Measurements from ENCODE around the gene GPER1.
A peak's percentile ranks its signal among the peaks of the same experiment; 100 is the strongest.

The GPER1 gene

DNA sequence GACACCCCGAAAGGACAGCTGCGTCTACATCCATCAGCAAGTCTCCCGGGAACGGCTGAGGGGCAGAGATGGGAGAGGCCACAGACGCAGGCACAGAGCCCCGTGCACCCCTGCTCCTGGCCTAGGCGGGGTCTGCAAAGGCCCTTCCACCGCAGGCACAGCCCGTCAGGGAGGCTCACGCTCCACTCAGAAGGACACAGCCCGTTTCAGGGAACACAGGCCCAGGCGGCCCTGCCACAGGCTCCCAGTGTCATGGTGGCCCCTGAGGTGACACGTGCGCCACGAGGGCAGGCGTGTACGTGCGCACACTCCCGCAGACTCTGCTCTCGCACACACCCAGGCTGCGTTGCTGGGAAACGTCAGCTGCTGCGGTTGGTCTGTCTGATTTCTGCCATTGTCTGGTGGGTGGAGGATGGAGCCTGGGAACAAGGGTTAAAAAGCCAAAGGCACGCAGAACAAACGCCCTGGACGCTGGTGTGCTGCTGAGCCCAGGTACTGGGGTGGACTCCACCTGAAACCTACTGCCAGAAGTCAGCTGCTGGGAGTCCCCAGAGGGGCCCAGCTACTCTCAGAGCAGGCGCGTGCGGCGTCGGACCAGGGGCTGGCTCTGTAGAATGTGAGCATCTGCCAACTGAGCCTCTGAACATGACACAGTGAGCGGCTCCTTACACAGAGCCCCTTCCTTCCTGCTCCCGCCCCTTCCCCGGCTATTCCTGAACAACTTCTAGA, 13.1 kb downstream of the GPER1 start:
- Histone ChIP-seq H3K9me3 (ENCODE audit: insufficient read depth, low read depth, low read length) (peaks cover 4% of the 10 kb centered on the region), H3K4me1 (ENCODE audit: control insufficient read depth in 1 of 2, insufficient read depth in 2 of 2, low read length in 2 of 2) (peaks cover 26 to 27% of the 10 kb centered on the region in 2 experiments), H3K79me1 (ENCODE audit: low read length) (peaks cover 6% of the 10 kb centered on the region), H3K9ac (ENCODE audit: low read length) (no peak overlapping the region), H2AFZ (ENCODE audit: insufficient read depth, low read length, poor library complexity) (no peak overlapping the region), H3K14ac (ENCODE audit: low read length) (peak overlapping the region; percentile 67), H3K4me3 (ENCODE audit: low read depth, low read length) (no peak overlapping the region), H4K91ac (ENCODE audit: low read depth, low read length) (peak overlapping the region; percentile 78), H2BK12ac (ENCODE audit: low read length) (peak overlapping the region; percentile 19), H2BK5ac (ENCODE audit: low read depth, low read length, poor library complexity) (no peak overlapping the region), H3K27me3 (ENCODE audit: insufficient read depth, low read length) (no peaks in the 10 kb centered on the region), H3K18ac (ENCODE audit: low read length) (peak overlapping the region; percentile 60), H3K23ac (ENCODE audit: low read length) (no peak overlapping the region), H3K4ac (ENCODE audit: low read depth, low read length) (peak overlapping the region; percentile 49), H2AK5ac (ENCODE audit: low read length) (peak overlapping the region; percentile 80), H3K79me2 (ENCODE audit: control insufficient read depth, insufficient read depth, low read length, poor library complexity) (peaks cover 3% of the 10 kb centered on the region), H3K36me3 (ENCODE audit: control insufficient read depth in 1 of 2, insufficient read depth in 2 of 2, low read length in 2 of 2) (peaks cover 4 to 13% of the 10 kb centered on the region in 2 experiments), H2BK120ac (ENCODE audit: insufficient read depth, low read length, poor library complexity) (peak overlapping the region; percentile 26), H4K8ac (ENCODE audit: low read depth, low read length) (peak overlapping the region; percentile 3), H3K27ac (ENCODE audit: low read depth, low read length) (no peak overlapping the region), H3K4me2 (ENCODE audit: low read length) (no peak overlapping the region), H4K12ac (ENCODE audit: low read depth, low read length) (no peak overlapping the region)
- DNase-seq = no peak
- WGBS (ENCODE audit: extremely low coverage, insufficient coverage, insufficient read length) = no CpG with 5 or more reads among the region's 34 CpGs

DNA sequence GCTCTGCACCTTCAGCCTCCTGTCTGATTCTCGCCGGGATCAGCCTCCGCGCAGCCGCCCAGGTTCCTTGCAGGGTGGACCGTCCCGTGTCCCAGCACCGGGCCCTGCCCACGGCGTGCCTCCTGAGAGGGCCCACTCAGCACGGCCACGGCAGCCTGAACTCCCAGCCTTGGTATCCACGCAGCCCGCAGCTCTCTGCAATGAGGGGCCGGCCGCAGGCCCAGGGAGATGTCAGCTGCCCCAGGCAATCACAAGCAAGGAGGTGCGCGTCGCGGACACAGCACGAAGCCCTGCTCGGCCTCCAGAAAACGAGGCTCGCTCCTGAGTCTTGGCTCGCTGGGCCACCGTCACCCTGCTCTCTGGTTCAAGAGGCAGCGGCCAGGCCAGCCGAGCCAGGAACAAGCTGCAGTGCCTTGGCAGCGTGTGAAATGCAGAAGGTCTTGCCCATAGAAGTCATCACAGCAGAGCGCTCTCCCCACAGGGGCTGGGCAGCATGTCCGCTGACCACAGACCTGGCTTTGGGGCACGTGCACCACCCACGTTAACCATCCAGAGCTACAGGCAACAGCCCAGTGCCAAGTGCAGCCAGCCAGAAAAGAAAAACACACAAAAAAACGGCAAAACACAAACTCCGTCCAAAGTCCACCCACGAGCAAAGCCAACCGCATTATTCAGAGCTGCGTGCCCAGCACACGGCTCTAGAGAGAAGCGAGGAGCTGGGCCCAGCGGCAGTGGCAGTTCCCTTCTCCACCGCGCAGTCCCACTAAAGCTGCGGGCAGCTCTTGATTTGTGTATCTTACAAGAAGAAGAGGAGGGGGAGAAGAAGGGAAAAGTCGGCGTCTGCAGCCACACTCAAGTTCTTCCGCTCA, 13.9 kb downstream of the GPER1 start:
- peaks cover 4 to 15% of the 10 kb centered on the region in 2 experiments for H3K36me3 ChIP-seq (ENCODE audit: control insufficient read depth in 1 of 2, insufficient read depth in 2 of 2, low read length in 2 of 2)
- H2BK120ac ChIP-seq (ENCODE audit: insufficient read depth, low read length, poor library complexity) = no peak overlapping the region
- H3K79me1 ChIP-seq (ENCODE audit: low read length) = peaks cover 6% of the 10 kb centered on the region
- H4K8ac ChIP-seq (ENCODE audit: low read depth, low read length) = no peak overlapping the region
- H4K12ac ChIP-seq (ENCODE audit: low read depth, low read length) = peak overlapping the region; percentile 7
- no peak overlapping the region for H2BK5ac ChIP-seq (ENCODE audit: low read depth, low read length, poor library complexity)
- peak overlapping the region; percentile 38 for H3K18ac ChIP-seq (ENCODE audit: low read length)
- no peak overlapping the region for H3K27ac ChIP-seq (ENCODE audit: low read depth, low read length)
- H3K9me3 ChIP-seq (ENCODE audit: insufficient read depth, low read depth, low read length) = peaks cover 4% of the 10 kb centered on the region
- H3K79me2 ChIP-seq (ENCODE audit: control insufficient read depth, insufficient read depth, low read length, poor library complexity) = peaks cover 3% of the 10 kb centered on the region
- H4K91ac ChIP-seq (ENCODE audit: low read depth, low read length) = no peak overlapping the region
- no peak overlapping the region for H3K4me2 ChIP-seq (ENCODE audit: low read length)
- H3K4ac ChIP-seq (ENCODE audit: low read depth, low read length) = peak overlapping the region; percentile 12
- DNase-seq = no peak
- no peak overlapping the region for H3K23ac ChIP-seq (ENCODE audit: low read length)
- H3K4me3 ChIP-seq (ENCODE audit: low read depth, low read length) = no peak overlapping the region
- no peak overlapping the region for H2BK12ac ChIP-seq (ENCODE audit: low read length)
- H3K9ac ChIP-seq (ENCODE audit: low read length) = no peak overlapping the region
- peaks cover 18 to 19% of the 10 kb centered on the region in 2 experiments for H3K4me1 ChIP-seq (ENCODE audit: control insufficient read depth in 1 of 2, insufficient read depth in 2 of 2, low read length in 2 of 2)
- H2AFZ ChIP-seq (ENCODE audit: insufficient read depth, low read length, poor library complexity) = no peak overlapping the region
- H2AK5ac ChIP-seq (ENCODE audit: low read length) = peak overlapping the region; percentile 50
- H3K27me3 ChIP-seq (ENCODE audit: insufficient read depth, low read length) = no peaks in the 10 kb centered on the region
- WGBS (ENCODE audit: extremely low coverage, insufficient coverage, insufficient read length) = no CpG with 5 or more reads among the region's 47 CpGs
- no peak overlapping the region for H3K14ac ChIP-seq (ENCODE audit: low read length)

- no CpG with 5 or more reads among the region's 34 CpGs for WGBS (ENCODE audit: extremely low coverage, insufficient coverage, insufficient read length)
- H3K36me3 ChIP-seq (ENCODE audit: control insufficient read depth in 1 of 2, insufficient read depth in 2 of 2, low read length in 2 of 2) = peaks cover 4 to 12% of the 10 kb centered on the region in 2 experiments
- no peaks in the 10 kb centered on the region for H3K27me3 ChIP-seq (ENCODE audit: insufficient read depth, low read length)
- H3K4ac ChIP-seq (ENCODE audit: low read depth, low read length) = no peak overlapping the region
- no peak overlapping the region for H3K27ac ChIP-seq (ENCODE audit: low read depth, low read length)
- no peak overlapping the region for H3K9ac ChIP-seq (ENCODE audit: low read length)
- no peak overlapping the region for H3K4me2 ChIP-seq (ENCODE audit: low read length)
- no peak overlapping the region for H3K4me3 ChIP-seq (ENCODE audit: low read depth, low read length)
- H3K23ac ChIP-seq (ENCODE audit: low read length) = no peak overlapping the region
- no peak overlapping the region for H3K14ac ChIP-seq (ENCODE audit: low read length)
- H4K12ac ChIP-seq (ENCODE audit: low read depth, low read length) = no peak overlapping the region
- peaks cover 6% of the 10 kb centered on the region for H3K79me1 ChIP-seq (ENCODE audit: low read length)
- no peak overlapping the region for H2BK12ac ChIP-seq (ENCODE audit: low read length)
- H3K79me2 ChIP-seq (ENCODE audit: control insufficient read depth, insufficient read depth, low read length, poor library complexity) = peaks cover 3% of the 10 kb centered on the region
- H3K9me3 ChIP-seq (ENCODE audit: insufficient read depth, low read depth, low read length) = peaks cover 4% of the 10 kb centered on the region
- H4K91ac ChIP-seq (ENCODE audit: low read depth, low read length) = no peak overlapping the region
- no peak overlapping the region for H2AK5ac ChIP-seq (ENCODE audit: low read length)
- H2BK120ac ChIP-seq (ENCODE audit: insufficient read depth, low read length, poor library complexity) = no peak overlapping the region
- H4K8ac ChIP-seq (ENCODE audit: low read depth, low read length) = no peak overlapping the region
- H3K4me1 ChIP-seq (ENCODE audit: control insufficient read depth in 1 of 2, insufficient read depth in 2 of 2, low read length in 2 of 2) = peaks cover 18 to 19% of the 10 kb centered on the region in 2 experiments
- H2AFZ ChIP-seq (ENCODE audit: insufficient read depth, low read length, poor library complexity) = no peak overlapping the region
- H3K18ac ChIP-seq (ENCODE audit: low read length) = no peak overlapping the region
- no peak overlapping the region for H2BK5ac ChIP-seq (ENCODE audit: low read depth, low read length, poor library complexity)
- no peak for DNase-seq
Measured at GRCh38 chr7:1103009-1103788, 15.3 kb downstream of the GPER1 start.
